K562 (cell line): ENCODE measurements around the gene CPTP. TPM values are rescaled to one million over a fixed set of nuclear protein-coding genes. Genes with fewer than 3 reads are reported as not detected.

Experiments used
- ATAC-seq: fragments of 200-7000 bp; cut with Tn5 transposase; 3 replicates; pipeline ENCODE4 v1.9.1; 2020; ENCODE audit warnings: moderate library complexity
- BruUV-seq: library from RNA; stranded (reverse); fragments of 400-500 nt; replicated peaks from 2 replicates; lab custom pipeline; 2021; lab: Mats Ljungman, UMichigan
- CTCF ChIA-PET: fragments of 300-600 bp; formaldehyde crosslinking; extraction: SDS; loops from one replicate; lab custom pipeline; 2021; ENCODE audit warnings: low intra/inter-chr PET ratio; lab: Yijun Ruan, JAX
- POLR2A ChIA-PET: fragments of 300-600, 350-650 bp; sonication (Branson Sonifier 250); formaldehyde crosslinking; extraction: SDS; loops from one replicate; lab custom pipeline; 2021; ENCODE audit warnings: antibody characterized with exemption, inconsistent platforms; lab: Yijun Ruan, JAX
- DNase-seq, 4 experiments: peaks; one replicate each; pipeline versions ENCODE4 v3.0.0 to v3.0.0-alpha.2; 2011 to 2018; ENCODE audit warnings: low spot score in 3 of 4, mixed read lengths in 3 of 4; ENCODE audit errors: extremely low read depth in 1 of 4
- FAIRE-seq: peaks from 2 replicates; lab custom pipeline; 2011; peaks lifted over from hg19 to GRCh38; lab: Jason Lieb, UNC
- H2AFZ ChIP-seq: 2 replicates; pipeline ENCODE4 v1.6.0; 2011; ENCODE audit warnings: low read depth, low read length, control low read depth, inconsistent platforms
- H3K27ac ChIP-seq: fragments of 200-600 bp; 3 replicates; pipeline ENCODE4 v1.8.0; 2011; ENCODE audit warnings: low read depth, mild to moderate bottlenecking, control low read depth, inconsistent platforms, low read length, moderate library complexity, mixed read lengths; ENCODE audit errors: extremely low read depth
- H3K27me3 ChIP-seq, 2 experiments: fragments of 300-600 bp in 1 of 2; 2 replicates in 1 of 2; 3 replicates in 1 of 2; pipeline versions ENCODE4 v1.6.0 to v1.8.0; 2011; ENCODE audit warnings: inconsistent platforms in 2 of 2, low read length in 2 of 2, mild to moderate bottlenecking in 1 of 2, mixed read lengths in 1 of 2, moderate library complexity in 1 of 2; ENCODE audit not compliant: control insufficient read depth in 2 of 2, insufficient read depth in 2 of 2
- H3K36me3 ChIP-seq: fragments of 300-600 bp; 3 replicates; pipeline ENCODE4 v1.8.0; 2011; ENCODE audit warnings: mild to moderate bottlenecking, low read length, inconsistent platforms; ENCODE audit not compliant: control insufficient read depth, insufficient read depth
- H3K4me1 ChIP-seq, 2 experiments: fragments of 200-600 bp in 1 of 2; replicated peaks in 1 of 2; 2 replicates in 1 of 2; 3 replicates in 1 of 2; pipeline versions ENCODE4 v1.5.1 to v1.8.0; 2011; ENCODE audit warnings: inconsistent platforms in 2 of 2, low read length in 2 of 2, mild to moderate bottlenecking in 1 of 2, mixed read lengths in 1 of 2, moderate library complexity in 1 of 2; ENCODE audit not compliant: control insufficient read depth in 2 of 2, insufficient read depth in 2 of 2
- H3K4me2 ChIP-seq: 2 replicates; pipeline ENCODE4 v1.6.1; 2011; ENCODE audit warnings: low read length, control low read depth, inconsistent platforms, mixed read lengths; ENCODE audit not compliant: insufficient read depth
- H3K4me3 ChIP-seq: fragments of 200-600 bp; sonication (generic), shearing (Covaris generic); 2 replicates; pipeline ENCODE4 v1.5.1; 2016; ENCODE audit warnings: control low read depth, inconsistent platforms
- H3K79me2 ChIP-seq: fragments of 200-600 bp; 3 replicates; pipeline ENCODE4 v1.8.0; 2011; ENCODE audit warnings: low read length, inconsistent platforms; ENCODE audit not compliant: control insufficient read depth, insufficient read depth
- H3K9ac ChIP-seq, 2 experiments: 2 replicates each; pipeline versions ENCODE4 v1.6.0 to v1.6.1; 2011; ENCODE audit warnings: low read depth in 2 of 2, low read length in 2 of 2, control low read depth in 1 of 2, inconsistent platforms in 1 of 2, mild to moderate bottlenecking in 1 of 2, mixed read lengths in 1 of 2; ENCODE audit not compliant: insufficient read depth in 1 of 2
- H3K9me1 ChIP-seq: one replicate; pipeline ENCODE4 v1.6.0; 2011; ENCODE audit warnings: inconsistent platforms, mild to moderate bottlenecking, low read length, moderate library complexity; ENCODE audit not compliant: control insufficient read depth, insufficient read depth
- H3K9me3 ChIP-seq: replicated peaks from 2 replicates; pipeline ENCODE4 v1.5.1; 2011; ENCODE audit warnings: low read depth, low read length, inconsistent platforms; ENCODE audit not compliant: control insufficient read depth, insufficient read depth
- H4K20me1 ChIP-seq: replicated peaks from 2 replicates; pipeline ENCODE4 v1.6.1; 2011; ENCODE audit warnings: low read length, inconsistent platforms, mixed read lengths; ENCODE audit not compliant: control insufficient read depth, insufficient read depth
- GABPA ChIP-seq: fragments of 200-800 bp; sonication (Bioruptor generic); conservative IDR thresholded peaks from 2 replicates; pipeline ENCODE4 v1.6.1; 2016; ENCODE audit warnings: low read depth, missing genetic modification characterization, missing compliant biosample characterization
- GABPB1 ChIP-seq: sonication (generic); formaldehyde crosslinking; IDR thresholded peaks from 2 replicates; pipeline ENCODE4 v1.8.0; 2022; ENCODE audit warnings: mild to moderate bottlenecking, missing genetic modification reagents
- HDAC1 ChIP-seq, 2 experiments: fragments of 450-650 bp; IDR thresholded peaks; 2 replicates each; pipeline ENCODE4 v1.6.1; 2016 to 2017; ENCODE audit warnings: inconsistent platforms in 1 of 2, mild to moderate bottlenecking in 1 of 2, moderate library complexity in 1 of 2
- HMGN3 ChIP-seq: IDR thresholded peaks from 2 replicates; pipeline ENCODE4 v1.6.1; 2011; ENCODE audit warnings: borderline replicate concordance, low read depth, mild to moderate bottlenecking, mixed read lengths, low read length; ENCODE audit not compliant: insufficient read length; ENCODE audit errors: extremely low read depth
- KDM5B ChIP-seq: fragments of 200-600 bp; sonication (generic); IDR thresholded peaks from 2 replicates; pipeline ENCODE4 v1.6.1; 2012; ENCODE audit warnings: low read depth, mild to moderate bottlenecking, moderate library complexity, low read length, control low read depth, inconsistent platforms; ENCODE audit not compliant: insufficient replicate concordance
- POLR2A ChIP-seq: fragments of 450-650 bp; conservative IDR thresholded peaks from 2 replicates; pipeline ENCODE4 v1.6.1; 2016
- RBFOX2 ChIP-seq: fragments of 200-400 bp; formaldehyde crosslinking; IDR thresholded peaks from 2 replicates; pipeline ENCODE4 v1.6.1; 2017; ENCODE audit warnings: low read depth, mild to moderate bottlenecking, low read length, moderate library complexity
- ZNF165 ChIP-seq: fragments of 250-450 bp; sonication (Bioruptor Pico); IDR thresholded peaks from 2 replicates; pipeline ENCODE4 v1.4.0; 2020; ENCODE audit warnings: borderline replicate concordance
- ZNF561 ChIP-seq: fragments of 450-650 bp; formaldehyde crosslinking; conservative IDR thresholded peaks from 2 replicates; pipeline ENCODE4 v1.4.0; 2020; ENCODE audit warnings: mild to moderate bottlenecking, moderate library complexity
- WGBS: fragments of 100-300 bp; shearing (Covaris generic); methylation state at CpG from one replicate; pipeline ENCODE4 v1.1.6; 2016; ENCODE audit warnings: low coverage, mixed read lengths; ENCODE audit not compliant: insufficient coverage; ENCODE audit errors: missing lambda C conversion rate; 5-methylcytosine and 5-hydroxymethylcytosine counted together
- in situ Hi-C: fragments of 300-500 bp; cut with MboI; formaldehyde crosslinking; loops from 4 replicates; pipeline ENCODE4 v1.15.0; 2018; ENCODE audit warnings: inconsistent platforms, mixed read lengths
- intact Hi-C: fragments of 100-400 bp; cut with micrococcal nuclease; formaldehyde crosslinking; loops from 2 replicates; pipeline ENCODE4 v1.14.2; 2022
- polyA plus RNA-seq, 8 experiments: library from polyadenylated mRNA; depleted of rRNA in 4 of 8; stranded (reverse) in 5 of 8; unstranded in 3 of 8; fragments of >200 nt; fragmentation: Nextera tagmentation in 2 of 8; fragmentation: Illumina TruSeq in 1 of 8; extraction: Ambion mirVana in 2 of 8; extraction: Trizol in 1 of 8; gene quantifications; 2 replicates each; pipeline versions ENCODE4 v1.2.1 to v1.2.3, GENCODE V29; 2011 to 2014; ENCODE audit warnings: inconsistent platforms in 1 of 8, missing spikeins in 1 of 8
- total RNA-seq, 7 experiments: library from RNA; depleted of rRNA in 6 of 7; stranded (reverse); fragments of >200 nt in 6 of 7; fragmentation: Illumina TruSeq in 2 of 7; extraction: Trizol in 2 of 7; gene quantifications; 2 replicates each; pipeline versions ENCODE4 v1.2.1 to v1.2.3, GENCODE V29; 2011 to 2021; ENCODE audit warnings: low replicate concordance in 1 of 7
- TF ChIP-seq, protein P1 (sequence below): fragments of 450-650 bp; IDR thresholded peaks from 2 replicates; pipeline ENCODE4 v1.6.1; 2016; ENCODE audit warnings: low read depth, mild to moderate bottlenecking, moderate library complexity
- TF ChIP-seq, protein P2 (sequence below), 2 experiments: fragments of 150-350 bp in 1 of 2; IDR thresholded peaks; 2 replicates each; pipeline ENCODE4 v1.6.1; 2012 to 2016; ENCODE audit warnings: low read depth in 2 of 2, low read length in 2 of 2, mild to moderate bottlenecking in 1 of 2, moderate library complexity in 1 of 2
- TF ChIP-seq, protein P3 (sequence below): fragments of 250-450 bp; sonication (Bioruptor Pico); IDR thresholded peaks from 2 replicates; pipeline ENCODE4 v1.4.0; 2020; ENCODE audit warnings: mild to moderate bottlenecking, moderate library complexity
- TF ChIP-seq, protein P4 (sequence below): sonication (generic); formaldehyde crosslinking; IDR thresholded peaks from 2 replicates; pipeline ENCODE4 v1.8.1; 2023; ENCODE audit warnings: mild to moderate bottlenecking, missing genetic modification reagents

Gene CPTP
- total and polyA plus RNA-seq, 9 of the 15 experiments (the other 6 are each of a cell fraction or from before 2014, with no cell fraction given), result 0.11 to 25.8 (median 3.5) TPM

DNA sequence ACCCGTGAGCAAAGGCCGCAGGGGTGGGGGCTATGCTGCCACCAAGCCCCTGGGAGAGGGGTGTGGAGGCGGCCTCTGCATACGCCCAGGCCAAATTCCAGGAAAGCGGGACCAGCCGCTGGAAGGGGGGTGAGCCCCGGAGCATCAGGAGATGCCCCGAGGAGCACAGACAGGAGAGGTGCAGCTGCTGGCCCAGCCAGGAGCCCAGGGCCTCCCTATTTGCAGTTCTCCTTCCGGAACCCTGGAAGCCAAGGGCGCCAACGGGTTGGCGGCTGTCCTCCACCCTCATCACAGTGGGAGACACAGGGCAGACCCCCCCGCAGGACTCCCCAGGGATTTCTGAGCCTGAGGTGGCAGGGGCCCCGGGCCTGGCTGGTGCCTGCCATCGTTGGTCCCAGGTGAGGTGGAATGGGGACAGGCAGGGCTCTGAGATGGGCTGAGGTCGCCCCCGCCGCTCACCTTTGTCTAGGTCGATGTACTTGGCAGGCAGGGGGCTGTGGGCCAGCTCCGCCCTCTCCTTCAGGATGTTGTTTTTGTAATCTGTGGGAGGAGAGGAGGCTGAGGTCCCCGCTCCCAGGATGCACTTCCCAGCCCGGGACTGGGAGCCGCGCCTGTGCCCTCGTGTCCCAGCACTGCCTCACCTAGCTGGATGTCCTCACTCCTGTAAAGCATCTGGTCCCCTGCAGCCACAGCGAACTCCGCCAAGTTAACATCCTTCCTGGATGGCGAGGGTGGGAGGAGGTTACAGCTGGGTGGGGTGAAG is 29.0 kb downstream of the CPTP start:
- Histone ChIP-seq H3K9me3 (no peaks in the 10 kb centered on the region), H3K4me1 (peaks cover 16 to 76% of the 10 kb centered on the region in 2 experiments), H3K4me2 (no peak overlapping the region), H3K36me3 (no peaks in the 10 kb centered on the region), H4K20me1 (peaks cover 3% of the 10 kb centered on the region; the same call in 1 of the 2 replicates), H3K4me3 (no peak overlapping the region), H3K79me2 (peaks cover 16% of the 10 kb centered on the region), H2AFZ (no peak overlapping the region), H3K27me3 (no peaks in the 10 kb centered on the region), H3K9me1 (no peaks in the 10 kb centered on the region), H3K27ac (no peak overlapping the region), H3K9ac (peak overlapping the region in 1 of 2 experiments; percentile 69; a peak in 2 of 4 replicates)
- in situ Hi-C loops, result no loop called here
- DNase-seq (no peak), FAIRE-seq (no peak), ATAC-seq (no peak)
- ChIA-PET CTCF (no interaction called here), POLR2A (interaction anchor here (0.5 to 1.1 kb wide), 4 partner anchors 15 to 141 kb away, joined by 3 read pairs; no protein-coding TSS in a partner anchor)
- BruUV-seq, result no TSS peak
- intact Hi-C loops, result no loop called here
- WGBS, result 71% methylated on average over 26 of the region's 28 CpGs
- no peak for TF ChIP-seq ZNF561
- TF ChIP-seq ZNF165, result no peak
- TF ChIP-seq, protein P1, sequence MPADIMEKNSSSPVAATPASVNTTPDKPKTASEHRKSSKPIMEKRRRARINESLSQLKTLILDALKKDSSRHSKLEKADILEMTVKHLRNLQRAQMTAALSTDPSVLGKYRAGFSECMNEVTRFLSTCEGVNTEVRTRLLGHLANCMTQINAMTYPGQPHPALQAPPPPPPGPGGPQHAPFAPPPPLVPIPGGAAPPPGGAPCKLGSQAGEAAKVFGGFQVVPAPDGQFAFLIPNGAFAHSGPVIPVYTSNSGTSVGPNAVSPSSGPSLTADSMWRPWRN, result no peak
- no peak for TF ChIP-seq HDAC1 (IDR thresholded peaks at IDR 0.05)
- TF ChIP-seq GABPB1 (CRISPR knock-in tag), result 0 out of 2 replicates have a peak, but pooled peaks have one; percentile 15
- TF ChIP-seq, protein P2, sequence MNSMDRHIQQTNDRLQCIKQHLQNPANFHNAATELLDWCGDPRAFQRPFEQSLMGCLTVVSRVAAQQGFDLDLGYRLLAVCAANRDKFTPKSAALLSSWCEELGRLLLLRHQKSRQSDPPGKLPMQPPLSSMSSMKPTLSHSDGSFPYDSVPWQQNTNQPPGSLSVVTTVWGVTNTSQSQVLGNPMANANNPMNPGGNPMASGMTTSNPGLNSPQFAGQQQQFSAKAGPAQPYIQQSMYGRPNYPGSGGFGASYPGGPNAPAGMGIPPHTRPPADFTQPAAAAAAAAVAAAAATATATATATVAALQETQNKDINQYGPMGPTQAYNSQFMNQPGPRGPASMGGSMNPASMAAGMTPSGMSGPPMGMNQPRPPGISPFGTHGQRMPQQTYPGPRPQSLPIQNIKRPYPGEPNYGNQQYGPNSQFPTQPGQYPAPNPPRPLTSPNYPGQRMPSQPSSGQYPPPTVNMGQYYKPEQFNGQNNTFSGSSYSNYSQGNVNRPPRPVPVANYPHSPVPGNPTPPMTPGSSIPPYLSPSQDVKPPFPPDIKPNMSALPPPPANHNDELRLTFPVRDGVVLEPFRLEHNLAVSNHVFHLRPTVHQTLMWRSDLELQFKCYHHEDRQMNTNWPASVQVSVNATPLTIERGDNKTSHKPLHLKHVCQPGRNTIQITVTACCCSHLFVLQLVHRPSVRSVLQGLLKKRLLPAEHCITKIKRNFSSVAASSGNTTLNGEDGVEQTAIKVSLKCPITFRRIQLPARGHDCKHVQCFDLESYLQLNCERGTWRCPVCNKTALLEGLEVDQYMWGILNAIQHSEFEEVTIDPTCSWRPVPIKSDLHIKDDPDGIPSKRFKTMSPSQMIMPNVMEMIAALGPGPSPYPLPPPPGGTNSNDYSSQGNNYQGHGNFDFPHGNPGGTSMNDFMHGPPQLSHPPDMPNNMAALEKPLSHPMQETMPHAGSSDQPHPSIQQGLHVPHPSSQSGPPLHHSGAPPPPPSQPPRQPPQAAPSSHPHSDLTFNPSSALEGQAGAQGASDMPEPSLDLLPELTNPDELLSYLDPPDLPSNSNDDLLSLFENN (IDR thresholded peaks at IDR 0.05; ENCODE audit: low read depth in 2 of 2, low read length in 2 of 2), result no peak
- TF ChIP-seq RBFOX2, result 0 out of 2 replicates have a peak, but pooled peaks have one; percentile 28
- no peak for TF ChIP-seq POLR2A
- TF ChIP-seq KDM5B, result peak; percentile 23
- TF ChIP-seq GABPA, result no peak
- TF ChIP-seq, protein P3, sequence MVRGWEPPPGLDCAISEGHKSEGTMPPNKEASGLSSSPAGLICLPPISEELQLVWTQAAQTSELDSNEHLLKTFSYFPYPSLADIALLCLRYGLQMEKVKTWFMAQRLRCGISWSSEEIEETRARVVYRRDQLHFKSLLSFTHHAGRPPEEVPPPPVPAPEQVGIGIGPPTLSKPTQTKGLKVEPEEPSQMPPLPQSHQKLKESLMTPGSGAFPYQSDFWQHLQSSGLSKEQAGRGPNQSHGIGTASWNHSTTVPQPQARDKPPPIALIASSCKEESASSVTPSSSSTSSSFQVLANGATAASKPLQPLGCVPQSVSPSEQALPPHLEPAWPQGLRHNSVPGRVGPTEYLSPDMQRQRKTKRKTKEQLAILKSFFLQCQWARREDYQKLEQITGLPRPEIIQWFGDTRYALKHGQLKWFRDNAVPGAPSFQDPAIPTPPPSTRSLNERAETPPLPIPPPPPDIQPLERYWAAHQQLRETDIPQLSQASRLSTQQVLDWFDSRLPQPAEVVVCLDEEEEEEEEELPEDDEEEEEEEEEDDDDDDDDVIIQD (CRISPR knock-in tag), result no peak
- peak; percentile 28 for TF ChIP-seq HMGN3
- TF ChIP-seq, protein P4, sequence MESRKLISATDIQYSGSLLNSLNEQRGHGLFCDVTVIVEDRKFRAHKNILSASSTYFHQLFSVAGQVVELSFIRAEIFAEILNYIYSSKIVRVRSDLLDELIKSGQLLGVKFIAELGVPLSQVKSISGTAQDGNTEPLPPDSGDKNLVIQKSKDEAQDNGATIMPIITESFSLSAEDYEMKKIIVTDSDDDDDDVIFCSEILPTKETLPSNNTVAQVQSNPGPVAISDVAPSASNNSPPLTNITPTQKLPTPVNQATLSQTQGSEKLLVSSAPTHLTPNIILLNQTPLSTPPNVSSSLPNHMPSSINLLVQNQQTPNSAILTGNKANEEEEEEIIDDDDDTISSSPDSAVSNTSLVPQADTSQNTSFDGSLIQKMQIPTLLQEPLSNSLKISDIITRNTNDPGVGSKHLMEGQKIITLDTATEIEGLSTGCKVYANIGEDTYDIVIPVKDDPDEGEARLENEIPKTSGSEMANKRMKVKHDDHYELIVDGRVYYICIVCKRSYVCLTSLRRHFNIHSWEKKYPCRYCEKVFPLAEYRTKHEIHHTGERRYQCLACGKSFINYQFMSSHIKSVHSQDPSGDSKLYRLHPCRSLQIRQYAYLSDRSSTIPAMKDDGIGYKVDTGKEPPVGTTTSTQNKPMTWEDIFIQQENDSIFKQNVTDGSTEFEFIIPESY (CRISPR knock-in tag), result peak; percentile 82
